GM21825 (cell line): ENCODE measurements around the gene CLEC2L.
A peak's percentile ranks its signal among the peaks of the same experiment; 100 is the strongest.

Experiments used
- ATAC-seq: cut with Tn5 transposase; IDR thresholded peaks from one replicate; pipeline ENCODE4 v1.9.1; 2021; ENCODE audit warnings: mild to moderate bottlenecking, moderate library complexity; ENCODE audit not compliant: unreplicated experiment

Gene CLEC2L

DNA sequence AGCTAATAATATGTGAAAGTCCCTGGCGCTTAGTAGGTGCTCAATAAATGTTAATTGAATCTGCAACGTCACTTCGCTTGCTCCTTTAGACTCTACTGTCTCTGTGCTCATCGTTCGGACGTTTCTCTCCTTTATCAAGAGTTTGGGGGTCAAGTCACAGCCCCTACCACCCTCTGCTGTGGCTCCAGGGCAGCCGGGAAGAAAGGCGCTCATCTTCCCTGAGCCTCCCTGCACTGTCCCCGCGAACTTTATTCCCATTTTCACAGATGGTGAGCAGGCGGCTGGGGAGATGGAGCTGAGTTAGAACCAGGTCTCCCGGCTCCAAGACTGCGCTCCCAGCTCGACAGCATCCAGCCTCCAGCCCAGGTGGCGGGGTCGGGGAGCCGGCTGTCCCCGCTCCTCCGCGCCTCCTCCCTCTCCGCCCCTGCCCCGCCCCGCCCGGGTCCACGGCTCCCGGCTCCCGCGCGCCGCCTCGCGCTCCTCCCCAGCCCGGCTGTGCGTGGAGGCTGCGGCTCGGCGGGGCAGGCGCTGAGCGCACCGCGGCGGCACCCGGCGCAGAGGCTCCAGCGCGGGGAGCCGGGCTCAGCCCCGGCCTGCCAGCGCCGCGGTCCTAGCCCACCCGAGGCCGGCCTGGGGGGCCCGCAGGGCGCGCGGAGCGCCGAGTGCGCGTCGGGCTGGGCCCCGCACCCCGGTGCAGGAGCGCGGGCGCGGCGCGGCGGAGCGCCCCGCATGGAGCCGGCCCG lies at the start of gene CLEC2L:
CLEC2L (plus strand) TSS at position 487 of the 743 bp plus-strand sequence; CDS start at position 730, 243 bp downstream.
- ATAC-seq, result no peak

DNA sequence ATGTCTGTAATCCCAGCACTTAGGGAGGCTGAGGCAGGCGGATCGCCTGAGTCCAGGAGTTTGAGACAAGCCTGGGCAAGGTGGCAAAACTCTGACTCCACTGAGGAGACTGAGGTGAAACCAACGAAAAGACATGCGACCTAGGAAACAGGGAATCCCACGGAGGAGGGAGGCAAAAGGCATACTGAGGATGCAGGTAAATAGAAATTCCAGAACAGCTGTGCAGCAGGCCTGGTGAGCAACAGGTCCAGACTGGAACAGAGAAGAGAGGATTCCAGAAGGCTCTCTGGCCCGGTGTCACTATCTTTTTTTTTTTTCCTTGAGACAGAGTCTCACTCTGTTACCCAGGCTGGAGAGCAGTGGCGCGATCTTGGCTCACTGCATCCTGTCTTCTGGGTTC lies 47.3 kb upstream of the CLEC2L start:
- no peak for ATAC-seq

DNA sequence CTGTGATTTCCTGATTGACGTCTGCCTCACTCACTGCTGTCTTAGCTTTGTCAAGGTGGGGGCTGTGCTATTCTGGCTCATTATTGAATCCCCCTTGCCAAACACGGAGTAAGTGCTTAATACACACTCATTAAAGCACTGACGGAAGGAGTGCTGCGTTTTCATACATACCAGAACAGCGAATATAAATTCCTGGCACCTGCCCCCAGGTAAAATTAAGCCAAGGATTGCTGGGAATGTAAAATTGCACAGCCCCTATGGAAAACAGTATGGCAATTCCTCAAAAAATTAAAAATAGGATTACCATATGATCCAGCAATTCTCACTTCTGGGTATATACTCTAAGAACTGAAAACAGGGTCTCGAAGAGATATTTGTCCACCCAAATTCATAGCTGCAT lies 46.6 kb upstream of the CLEC2L start:
- no peak for ATAC-seq

DNA sequence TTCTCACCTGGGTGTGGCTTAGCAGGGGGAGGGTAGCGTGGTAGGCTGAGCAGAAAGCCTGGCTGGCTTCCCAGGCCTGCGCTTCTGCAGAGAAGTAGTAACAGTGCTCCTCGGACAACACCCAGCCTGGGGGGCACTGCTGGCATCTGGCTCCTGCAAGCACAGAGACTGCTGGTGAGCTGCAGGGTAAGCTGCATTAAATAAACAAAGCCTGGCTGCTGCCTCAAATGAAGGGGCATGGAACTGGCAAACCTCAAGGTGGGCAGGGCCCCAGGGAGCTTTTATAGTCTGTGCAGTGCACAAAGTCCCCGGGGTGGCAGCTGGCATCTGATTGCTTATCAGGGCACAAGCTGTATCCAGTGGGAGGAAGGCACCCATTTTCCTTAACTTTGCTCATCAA lies 43.9 kb upstream of the CLEC2L start:
- no peak for ATAC-seq

DNA sequence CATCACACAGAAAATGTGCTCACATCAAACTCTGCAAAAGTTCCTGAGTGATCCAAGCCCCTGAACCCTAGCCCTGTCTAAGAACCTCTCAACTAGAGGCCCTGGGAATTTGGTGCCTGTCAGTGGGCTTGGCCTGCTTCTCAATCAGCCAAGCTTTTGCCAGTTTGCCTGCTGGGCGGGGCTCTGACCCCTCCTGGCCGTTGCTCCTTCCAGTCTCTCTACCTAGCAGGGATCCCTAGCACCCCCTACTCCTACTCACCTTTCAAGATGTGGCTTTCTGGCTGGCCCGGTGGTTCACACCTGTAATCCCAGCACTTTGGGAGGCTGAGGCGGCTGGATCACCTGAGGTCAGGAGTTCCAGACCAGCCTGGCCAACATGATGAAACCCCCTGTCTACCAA lies 42.1 kb upstream of the CLEC2L start:
- no peak for ATAC-seq

DNA sequence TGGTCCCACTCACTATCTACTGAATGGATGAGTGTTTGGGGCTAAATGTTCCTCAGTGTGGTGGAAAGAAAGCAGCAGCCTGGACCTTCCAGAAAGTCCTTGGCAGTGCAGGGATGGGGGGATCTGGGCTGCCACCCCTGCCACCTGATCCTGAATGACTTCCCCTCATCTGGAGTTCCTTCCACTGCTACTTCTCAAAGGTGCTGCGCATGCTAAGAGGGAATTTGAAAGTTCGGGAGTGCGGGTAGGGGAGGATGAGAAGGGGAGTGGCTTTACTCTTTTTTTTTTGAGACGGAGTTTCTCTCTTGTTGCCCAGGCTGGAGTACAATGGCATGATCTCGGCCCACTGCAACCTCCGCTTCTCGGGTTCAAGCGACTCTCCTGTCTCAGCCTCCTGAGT lies 41.4 kb upstream of the CLEC2L start:
- no peak for ATAC-seq

GRCh38 chr7:139482662-139483466 lies 40.6 kb upstream of the CLEC2L start:
- ATAC-seq, result peak; percentile 21

DNA sequence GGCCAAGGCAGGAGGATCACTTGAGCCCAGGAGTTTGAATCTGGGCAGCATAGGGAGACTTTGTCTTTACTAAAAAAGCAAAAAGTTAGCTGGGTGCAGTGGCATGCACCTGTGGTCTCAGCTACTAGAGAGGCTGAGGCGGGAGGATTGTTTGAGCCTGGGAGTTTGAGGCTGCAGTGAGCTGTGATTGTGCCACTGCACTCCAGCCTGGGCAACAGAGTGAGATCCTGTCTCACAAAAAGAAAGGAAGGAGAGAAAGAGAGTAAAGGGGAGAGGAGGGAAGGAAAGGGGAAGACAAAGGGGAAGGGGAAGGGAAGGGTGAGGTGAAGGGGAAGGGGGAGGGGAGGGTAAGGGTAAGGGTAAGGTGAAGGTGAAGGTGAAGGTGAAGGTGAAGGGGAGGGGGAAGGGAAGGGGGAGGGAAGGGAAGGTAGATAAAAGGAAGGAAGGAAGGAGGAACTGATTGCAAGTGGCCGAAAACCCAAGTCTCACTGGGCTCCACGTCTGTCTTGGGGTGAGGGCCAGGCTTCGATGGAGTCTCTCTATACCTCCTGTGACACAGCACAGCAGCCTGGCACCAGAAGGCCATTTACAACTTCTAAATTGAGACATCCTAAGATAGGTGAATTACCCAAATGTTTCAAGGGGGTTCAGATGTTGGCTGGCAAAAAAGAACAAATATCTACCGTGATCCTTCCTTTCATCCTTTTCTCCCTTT lies 36.0 kb upstream of the CLEC2L start:
- no peak for ATAC-seq

- ATAC-seq, result no peak
These were observed 34.7 kb upstream of the CLEC2L start for GRCh38 chr7:139488810-139489209.

- ATAC-seq, result no peak
These were observed 33.4 kb upstream of the CLEC2L start for GRCh38 chr7:139490130-139490529.

- no peak for ATAC-seq
These were observed 31.2 kb upstream of the CLEC2L start for GRCh38 chr7:139492293-139492692.

- ATAC-seq, result peak; percentile 90
These were observed 28.5 kb upstream of the CLEC2L start for GRCh38 chr7:139494835-139495579.

DNA sequence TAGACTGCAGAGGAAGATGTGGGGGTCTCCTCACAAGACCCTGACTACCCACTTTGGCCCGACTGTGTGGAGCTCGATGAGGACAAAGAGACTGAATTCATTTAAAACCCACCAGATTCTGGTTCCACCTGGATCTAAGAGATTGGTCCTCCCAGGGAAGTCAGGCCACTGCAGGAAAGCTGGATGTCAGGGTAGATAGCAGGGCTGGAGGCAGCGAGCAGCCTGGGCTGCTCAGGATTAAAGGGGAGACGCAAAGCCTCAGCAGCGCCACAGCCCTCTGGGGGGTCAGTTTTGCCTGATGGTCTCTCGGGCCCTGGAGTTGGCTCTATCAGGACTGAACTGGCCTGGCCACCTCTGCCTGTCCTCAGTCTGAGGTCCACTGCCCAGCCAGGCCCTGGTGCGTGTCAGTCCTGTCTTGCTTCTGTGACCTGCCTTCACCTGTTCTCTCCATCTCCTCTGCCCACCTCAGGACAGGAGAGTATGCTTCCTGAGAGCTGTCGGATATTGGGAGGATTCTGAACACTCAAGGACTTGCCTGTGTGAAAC lies 27.8 kb upstream of the CLEC2L start:
- ATAC-seq, result peak; percentile 1

DNA sequence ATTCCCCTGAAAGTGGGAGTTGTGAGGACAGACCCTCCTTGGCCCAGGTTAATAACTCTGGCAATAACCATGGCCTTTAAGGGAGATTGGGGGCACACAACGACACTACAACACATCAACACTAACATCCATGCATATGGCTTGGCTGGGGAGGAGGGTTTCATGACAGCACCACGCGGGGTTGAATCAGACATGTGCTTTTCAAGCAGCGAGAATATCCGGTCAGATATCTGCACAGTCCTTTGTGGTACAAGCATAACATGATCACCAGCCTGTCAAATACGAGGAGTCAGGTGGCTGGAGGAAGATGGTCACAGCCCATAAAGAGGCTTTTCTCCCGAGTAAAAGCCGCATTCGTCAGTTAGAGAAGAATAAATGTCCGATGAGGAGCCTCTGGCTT lies 27.0 kb upstream of the CLEC2L start:
- ATAC-seq, result no peak

GRCh38 chr7:139500770-139501138 lies 22.7 kb upstream of the CLEC2L start:
- ATAC-seq, result no peak

DNA sequence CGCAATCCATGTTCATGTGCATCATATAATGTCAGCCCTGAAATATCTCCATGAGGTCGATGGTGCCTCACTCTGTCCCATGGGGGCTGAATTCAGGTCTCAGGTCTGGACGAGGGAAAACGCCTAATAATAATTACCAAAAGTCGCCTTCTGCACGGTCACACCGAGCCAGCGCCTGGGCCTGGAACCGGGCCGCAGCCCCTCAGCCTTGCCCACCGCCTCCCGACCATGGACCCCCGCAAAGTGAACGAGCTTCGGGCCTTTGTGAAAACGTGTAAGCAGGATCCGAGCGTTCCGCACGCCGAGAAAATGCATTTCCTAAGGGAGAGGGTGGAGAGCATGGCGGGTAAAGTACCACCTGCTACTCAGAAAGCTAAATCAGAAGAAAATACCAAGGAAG lies 21.3 kb upstream of the CLEC2L start:
- no peak for ATAC-seq

DNA sequence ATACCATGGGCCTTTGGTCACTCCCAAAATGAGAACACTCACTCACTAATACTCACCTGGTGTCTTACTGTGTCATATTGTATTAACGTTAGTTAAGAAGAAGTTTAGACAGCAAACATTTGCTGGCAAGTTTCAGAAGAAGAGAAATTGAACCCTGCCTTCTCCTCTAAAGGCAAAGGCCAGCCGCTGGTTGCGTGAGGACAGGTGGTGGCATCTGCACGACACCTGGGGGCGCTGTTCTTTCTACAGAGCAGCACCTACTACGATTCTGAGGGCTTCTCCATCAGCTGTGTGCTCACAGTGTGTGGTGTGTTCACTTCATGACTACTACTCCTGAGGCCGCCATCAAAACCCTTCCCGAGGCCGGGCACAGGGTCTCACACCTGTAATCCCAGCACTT lies 17.9 kb upstream of the CLEC2L start:
- no peak for ATAC-seq

GRCh38 chr7:139509535-139509934 lies 13.9 kb upstream of the CLEC2L start:
- ATAC-seq, result no peak

GRCh38 chr7:139511315-139511714 lies 12.2 kb upstream of the CLEC2L start:
- ATAC-seq, result no peak

DNA sequence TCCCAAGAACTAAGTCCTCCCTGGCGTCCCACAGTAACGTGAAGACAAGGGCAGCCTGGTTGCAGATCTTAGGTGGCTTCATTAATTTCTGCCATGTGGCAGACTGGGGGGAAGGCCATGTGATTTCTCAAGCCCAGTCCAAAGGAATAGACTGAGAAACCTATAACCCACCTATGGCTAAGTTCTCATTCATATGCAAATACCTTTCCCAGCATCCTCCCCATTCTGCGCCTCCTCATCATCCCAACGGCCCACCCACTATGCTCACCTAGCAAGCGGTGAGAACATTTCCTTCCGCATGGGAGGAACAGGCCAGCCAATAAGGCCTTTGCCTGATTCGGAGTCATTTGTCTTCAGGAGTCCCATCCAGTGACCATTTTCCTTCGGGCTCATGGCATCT lies 8.2 kb upstream of the CLEC2L start:
- ATAC-seq, result no peak

GRCh38 chr7:139521439-139521838 lies 2.0 kb upstream of the CLEC2L start:
- ATAC-seq, result no peak
